Upper lobe of right lung (tissue), 1 donor: ENCODE data around the gene NSD1. TPM values are rescaled to one million over a fixed set of nuclear protein-coding genes. Genes with fewer than 3 reads are reported as not detected.

Source experiments
- ATAC-seq: fragments of 200-7000 bp; cut with Tn5 transposase; one replicate; pipeline ENCODE4 v1.9.1; 2020; ENCODE audit warnings: mild to moderate bottlenecking, moderate library complexity
- DNase-seq: peaks from one replicate; pipeline ENCODE4 v3.0.0-alpha.2; 2020
- H3K27ac ChIP-seq: fragments of 200-600 bp; one replicate; pipeline ENCODE4 v1.8.0; 2022
- H3K27me3 ChIP-seq: fragments of 200-600 bp; one replicate; pipeline ENCODE4 v1.8.0; 2022; ENCODE audit warnings: mild to moderate bottlenecking
- H3K36me3 ChIP-seq: fragments of 200-600 bp; one replicate; pipeline ENCODE4 v1.8.0; 2022
- H3K4me1 ChIP-seq: fragments of 200-600 bp; one replicate; pipeline ENCODE4 v1.8.0; 2022
- H3K4me3 ChIP-seq: fragments of 200-600 bp; one replicate; pipeline ENCODE4 v1.8.0; 2022; ENCODE audit warnings: mild to moderate bottlenecking
- H3K9me3 ChIP-seq: fragments of 200-600 bp; one replicate; pipeline ENCODE4 v1.8.0; 2022
- intact Hi-C: fragments of 100-400 bp; cut with DNase I; formaldehyde crosslinking; loops from one replicate; pipeline ENCODE4 v1.11.0; 2022
- total RNA-seq: library from RNA; stranded (reverse); fragmentation: NEBNext Ultra II Directional; extraction: Animal tissue kit (Norgen Biotek cat#: 25700); gene quantifications from one replicate; pipeline ENCODE4 v1.2.1, GENCODE V29; 2021
- TF ChIP-seq, protein P1 (sequence below): fragments of 200-600 bp; IDR thresholded peaks from one replicate; pipeline ENCODE4 v1.8.0; 2022; ENCODE audit warnings: antibody characterized with exemption
- donor health status: DM: no; HTN: yes; CAD: no; lungs with severe emphysema.

The NSD1 gene
- total RNA-seq, 1 donor from 2014 or later = 67.7 TPM

DNA sequence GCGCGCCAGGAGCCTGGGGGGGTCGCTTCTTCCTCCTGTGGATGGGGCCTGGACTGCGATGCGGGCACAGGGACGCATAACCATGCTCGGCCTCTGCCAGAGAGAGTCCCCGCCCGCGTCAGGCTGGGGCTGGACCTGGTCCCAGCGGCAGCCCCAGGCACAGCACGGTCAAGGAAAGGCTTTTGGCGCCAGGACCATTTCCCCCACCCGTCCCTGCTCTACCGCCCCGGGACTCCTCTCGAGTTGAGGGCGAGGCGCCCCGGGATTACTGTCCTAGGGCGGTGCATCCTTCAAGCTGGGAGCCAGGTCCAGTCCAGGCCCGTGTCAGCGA is 177.8 kb downstream of the NSD1 start:
- intact Hi-C loops = no loop called here
- H3K36me3 ChIP-seq = peaks cover 11% of the 10 kb centered on the region
- H3K27ac ChIP-seq = no peak overlapping the region
- H3K4me3 ChIP-seq = peak overlapping the region; percentile 52
- TF ChIP-seq, protein P1, sequence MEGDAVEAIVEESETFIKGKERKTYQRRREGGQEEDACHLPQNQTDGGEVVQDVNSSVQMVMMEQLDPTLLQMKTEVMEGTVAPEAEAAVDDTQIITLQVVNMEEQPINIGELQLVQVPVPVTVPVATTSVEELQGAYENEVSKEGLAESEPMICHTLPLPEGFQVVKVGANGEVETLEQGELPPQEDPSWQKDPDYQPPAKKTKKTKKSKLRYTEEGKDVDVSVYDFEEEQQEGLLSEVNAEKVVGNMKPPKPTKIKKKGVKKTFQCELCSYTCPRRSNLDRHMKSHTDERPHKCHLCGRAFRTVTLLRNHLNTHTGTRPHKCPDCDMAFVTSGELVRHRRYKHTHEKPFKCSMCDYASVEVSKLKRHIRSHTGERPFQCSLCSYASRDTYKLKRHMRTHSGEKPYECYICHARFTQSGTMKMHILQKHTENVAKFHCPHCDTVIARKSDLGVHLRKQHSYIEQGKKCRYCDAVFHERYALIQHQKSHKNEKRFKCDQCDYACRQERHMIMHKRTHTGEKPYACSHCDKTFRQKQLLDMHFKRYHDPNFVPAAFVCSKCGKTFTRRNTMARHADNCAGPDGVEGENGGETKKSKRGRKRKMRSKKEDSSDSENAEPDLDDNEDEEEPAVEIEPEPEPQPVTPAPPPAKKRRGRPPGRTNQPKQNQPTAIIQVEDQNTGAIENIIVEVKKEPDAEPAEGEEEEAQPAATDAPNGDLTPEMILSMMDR = no peak
- no peaks in the 10 kb centered on the region for H3K27me3 ChIP-seq
- DNase-seq (no peak), ATAC-seq (peak; percentile 0)
- H3K9me3 ChIP-seq = no peaks in the 10 kb centered on the region
- peaks cover 36% of the 10 kb centered on the region for H3K4me1 ChIP-seq

DNA sequence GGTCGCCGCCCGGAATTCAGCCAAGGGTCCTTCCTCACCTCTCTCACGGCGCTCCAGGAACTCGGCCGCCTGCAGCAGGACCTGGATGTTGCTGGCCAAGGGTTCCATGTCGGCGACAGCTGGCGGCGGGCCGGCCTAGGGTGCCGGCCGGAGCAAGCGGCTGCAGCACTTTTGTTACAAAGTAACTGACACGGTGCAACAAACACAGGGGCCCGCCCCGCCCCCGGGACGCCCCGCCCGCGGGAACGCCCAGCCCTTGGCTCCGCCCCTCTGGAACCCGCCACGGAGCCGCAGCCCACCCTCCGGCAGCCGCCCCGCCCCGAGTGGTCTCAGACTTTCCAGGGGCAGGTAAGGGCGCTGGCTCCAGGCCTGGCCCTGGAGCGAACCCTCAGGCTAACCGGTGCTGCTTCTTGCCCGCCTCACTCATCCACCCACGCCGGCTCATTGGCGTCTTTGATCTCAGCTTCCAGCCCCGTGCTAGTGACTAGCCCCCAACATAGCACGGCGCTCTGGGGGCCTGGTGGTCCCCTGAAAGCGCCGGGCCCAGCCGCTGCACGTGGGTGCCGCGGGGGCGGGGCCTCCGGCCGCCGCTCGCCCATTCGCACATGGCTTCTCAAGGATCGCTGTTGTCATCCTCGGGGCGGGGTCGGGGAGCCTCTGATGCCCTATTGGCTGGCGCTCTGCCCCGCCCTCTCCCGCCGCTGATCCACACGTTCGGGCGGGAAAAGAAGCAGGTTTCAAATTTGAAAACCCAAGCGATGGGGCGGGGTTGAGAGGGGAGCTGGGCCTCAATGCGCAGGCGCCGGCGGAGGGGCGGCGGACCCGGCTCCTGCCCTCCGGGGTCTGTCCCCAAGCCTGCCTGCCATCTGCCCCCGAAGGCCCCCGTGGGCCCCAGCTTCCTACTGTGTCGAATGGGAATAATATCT is 178.4 kb downstream of the NSD1 start, which contains the start of gene MXD3:
Gene MXD3 (minus strand): TSS at position 176 of the 926 bp plus-strand sequence. CDS start 68 bp downstream, at position 108.
- peak within 1 kb of the TSS; percentile 52 for H3K4me3 ChIP-seq
- no peaks in the 10 kb centered on the region for H3K27me3 ChIP-seq
- H3K27ac ChIP-seq = no peak within 1 kb of the TSS
- peaks cover 30% of the 10 kb centered on the region for H3K4me1 ChIP-seq
- peak; percentile 97 for DNase-seq
- TF ChIP-seq, protein P1 = no peak
- H3K9me3 ChIP-seq = no peaks in the 10 kb centered on the region
- peaks cover 5% of the 10 kb centered on the region for H3K36me3 ChIP-seq
- intact Hi-C loops = no loop called here
- ATAC-seq = peak; percentile 92

DNA sequence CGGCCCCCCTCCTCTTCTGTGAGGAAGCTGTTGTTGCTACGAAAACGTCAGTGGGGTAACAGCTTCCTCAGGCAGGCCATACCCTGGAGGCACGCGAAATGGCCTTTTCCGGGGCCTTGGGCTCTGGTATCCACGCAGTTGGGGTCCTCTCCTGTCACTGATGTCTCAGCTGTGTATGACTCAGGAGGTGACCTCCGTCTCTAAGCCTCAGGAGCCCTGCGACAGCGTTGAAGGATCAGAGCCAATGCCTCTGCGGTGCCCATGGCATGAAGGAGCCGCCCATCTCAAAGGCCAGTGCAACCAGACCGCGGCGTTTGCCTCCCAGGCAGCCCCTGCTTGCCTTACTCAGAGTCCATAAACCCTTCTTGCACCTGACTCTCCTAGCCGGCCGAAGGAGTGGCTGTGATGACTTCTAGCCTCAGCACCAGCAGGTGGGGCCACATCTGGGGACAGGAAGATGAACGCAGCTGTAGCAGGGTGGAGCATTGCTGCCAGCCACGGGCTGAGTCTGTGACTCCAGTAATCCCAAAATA is 179.1 kb downstream of the NSD1 start:
- Histone ChIP-seq H3K4me3 (peak overlapping the region; percentile 52), H3K9me3 (no peaks in the 10 kb centered on the region), H3K27me3 (no peaks in the 10 kb centered on the region), H3K36me3 (no peaks in the 10 kb centered on the region), H3K27ac (no peak overlapping the region), H3K4me1 (peaks cover 23% of the 10 kb centered on the region)
- no peak for ATAC-seq
- no peak for DNase-seq
- intact Hi-C loops = no loop called here
- TF ChIP-seq, protein P1 = no peak

DNA sequence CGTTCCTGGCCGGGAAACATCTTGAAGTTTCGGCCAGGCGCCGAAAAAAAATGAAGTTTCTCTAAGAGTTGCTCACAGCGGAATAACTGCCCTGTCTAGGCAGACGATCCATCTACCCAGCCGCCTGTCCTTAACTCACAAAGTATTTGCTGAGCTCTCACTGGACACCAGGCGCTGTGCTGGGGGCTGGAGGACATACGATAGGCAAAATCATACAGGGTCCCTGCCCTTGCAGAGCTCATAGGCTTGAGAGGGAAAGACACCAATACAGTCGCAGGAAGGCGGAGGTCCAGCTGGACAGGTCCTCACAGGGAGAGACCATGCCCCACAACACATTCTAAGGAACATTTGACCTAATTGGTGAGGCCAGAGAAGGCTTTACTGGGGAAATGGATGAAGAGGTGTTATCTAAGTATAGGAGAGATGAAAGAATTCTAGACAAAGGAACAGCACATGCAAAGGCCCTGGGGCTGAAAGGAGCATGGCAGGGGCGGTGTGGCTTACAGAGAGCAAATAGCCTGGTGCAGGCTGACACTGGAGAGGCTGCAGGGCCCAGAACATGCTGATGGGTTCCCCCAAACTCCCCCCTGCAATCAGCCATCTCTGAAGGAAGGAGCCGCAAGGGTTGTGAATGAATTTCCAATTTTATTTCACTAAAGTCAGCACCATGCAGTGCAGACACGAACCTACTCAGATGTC is 180.1 kb downstream of the NSD1 start:
- Histone ChIP-seq H3K9me3 (no peaks in the 10 kb centered on the region), H3K36me3 (no peaks in the 10 kb centered on the region), H3K27ac (no peak overlapping the region), H3K4me1 (peaks cover 22% of the 10 kb centered on the region), H3K4me3 (no peak overlapping the region), H3K27me3 (no peaks in the 10 kb centered on the region)
- TF ChIP-seq, protein P1 = no peak
- intact Hi-C loops = no loop called here
- ATAC-seq (no peak), DNase-seq (no peak)

DNA sequence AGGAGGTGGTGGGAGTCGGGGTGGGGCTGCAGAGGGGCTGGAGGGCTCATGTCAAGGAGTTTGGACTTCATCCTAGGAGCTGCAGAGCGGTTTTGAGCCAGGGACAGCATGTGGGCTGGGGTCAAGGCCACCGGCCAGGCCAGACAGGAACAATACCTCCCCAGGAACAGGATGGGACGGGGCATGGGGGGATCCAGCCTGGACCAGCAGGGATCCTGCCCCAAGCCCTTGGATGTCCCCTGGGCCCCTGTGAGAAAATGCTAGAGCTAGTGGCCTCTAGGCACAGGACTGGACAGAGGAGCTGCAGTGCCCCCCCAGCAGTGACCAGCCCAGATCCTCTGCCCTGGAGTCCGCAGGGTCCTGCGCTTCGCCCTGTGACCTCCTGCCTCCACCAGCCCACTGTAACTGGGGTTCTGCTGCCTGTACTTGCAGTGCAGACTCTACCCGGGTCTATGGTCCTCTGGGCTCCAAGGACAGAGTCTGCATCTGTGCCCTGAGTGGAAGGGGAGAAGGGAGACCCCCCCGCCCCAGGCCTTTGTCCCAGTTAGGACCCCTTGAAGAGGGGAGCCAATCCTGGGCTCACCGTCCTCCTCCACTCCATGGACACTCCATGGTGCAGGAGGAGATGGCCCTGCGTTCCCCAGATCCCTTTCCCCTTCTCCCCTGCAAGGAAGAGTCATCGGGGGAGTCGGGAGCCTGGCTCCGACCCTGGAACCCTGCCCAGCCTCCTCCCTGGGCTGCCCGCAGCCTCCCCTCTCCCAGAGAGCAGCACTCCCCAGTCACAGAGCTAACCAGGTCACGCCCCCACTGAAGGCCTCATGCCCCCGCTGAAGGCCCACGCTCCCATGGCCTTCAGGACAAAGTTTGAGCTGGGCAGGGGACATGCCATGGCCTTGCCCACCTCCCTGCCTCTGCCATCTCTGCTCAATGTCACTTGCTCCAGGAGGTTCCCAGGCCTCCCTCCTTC is 181.1 kb downstream of the NSD1 start:
- peaks cover 22% of the 10 kb centered on the region for H3K4me1 ChIP-seq
- no peak for ATAC-seq
- no peak overlapping the region for H3K27ac ChIP-seq
- H3K36me3 ChIP-seq = no peaks in the 10 kb centered on the region
- H3K4me3 ChIP-seq = no peak overlapping the region
- DNase-seq = peak; percentile 59
- intact Hi-C loops = no loop called here
- no peaks in the 10 kb centered on the region for H3K9me3 ChIP-seq
- no peaks in the 10 kb centered on the region for H3K27me3 ChIP-seq
- TF ChIP-seq, protein P1 = no peak
